Lower lobe of right lung (tissue), 2 donors: ENCODE measurements around the gene RPN2. TPM values are rescaled to one million over a fixed set of nuclear protein-coding genes. Genes with fewer than 3 reads are reported as not detected.

ENCODE experiments used
- ATAC-seq, 2 donors: fragments of 200-7000 bp; cut with Tn5 transposase; one replicate each; pipeline ENCODE4 v1.9.1; 2020 to 2022; ENCODE audit warnings: mild to moderate bottlenecking in 2 of 2, moderate library complexity in 2 of 2
- DNase-seq: peaks from one replicate; pipeline ENCODE4 v3.0.0-alpha.2; 2020
- H3K27ac ChIP-seq: fragments of 200-600 bp; one replicate; pipeline ENCODE4 v1.8.0; 2022
- H3K27me3 ChIP-seq: fragments of 200-600 bp; one replicate; pipeline ENCODE4 v1.8.0; 2022; ENCODE audit warnings: low read depth
- H3K36me3 ChIP-seq: fragments of 200-600 bp; one replicate; pipeline ENCODE4 v1.8.0; 2022; ENCODE audit warnings: mild to moderate bottlenecking
- H3K4me1 ChIP-seq: fragments of 200-600 bp; one replicate; pipeline ENCODE4 v1.8.0; 2022
- H3K4me3 ChIP-seq: fragments of 200-600 bp; one replicate; pipeline ENCODE4 v1.8.0; 2022; ENCODE audit warnings: mild to moderate bottlenecking
- H3K9me3 ChIP-seq: fragments of 200-600 bp; one replicate; pipeline ENCODE4 v1.8.0; 2022
- CTCF ChIP-seq: fragments of 200-600 bp; IDR thresholded peaks from one replicate; pipeline ENCODE4 v1.8.0; 2022; ENCODE audit warnings: antibody characterized with exemption, mild to moderate bottlenecking
- intact Hi-C: fragments of 100-400 bp; cut with DNase I; formaldehyde crosslinking; loops from one replicate; pipeline ENCODE4 v1.11.0; 2022
- total RNA-seq: library from RNA; stranded (reverse); fragmentation: NEBNext Ultra II Directional; extraction: Animal tissue kit (Norgen Biotek cat#: 25700); gene quantifications from one replicate; pipeline ENCODE4 v1.2.1, GENCODE V29; 2021
- donor health status: DM: no; HTN: yes; CAD: no; lungs with severe emphysema.

Gene RPN2
- total RNA-seq, 1 donor from 2014 or later, result 160 TPM

- TF ChIP-seq CTCF, result no peak
- no peak overlapping the region for H3K27ac ChIP-seq
- H3K9me3 ChIP-seq, result no peaks in the 10 kb centered on the region
- no peaks in the 10 kb centered on the region for H3K27me3 ChIP-seq
- H3K4me1 ChIP-seq, result peaks cover 12% of the 10 kb centered on the region
- H3K36me3 ChIP-seq, result peaks cover 80% of the 10 kb centered on the region
- no peak overlapping the region for H3K4me3 ChIP-seq
- ATAC-seq (peak; percentile 93 to 94), DNase-seq (peak; percentile 57)
- intact Hi-C loops, result no loop called here
Observed at GRCh38 chr20:37223053-37223452, 43.9 kb downstream of the RPN2 start.

GRCh38 chr20:37225146-37225545 lies 46.0 kb downstream of the RPN2 start:
- H3K4me3 ChIP-seq, result no peak overlapping the region
- TF ChIP-seq CTCF, result no peak
- no peak overlapping the region for H3K27ac ChIP-seq
- H3K9me3 ChIP-seq, result no peaks in the 10 kb centered on the region
- no peaks in the 10 kb centered on the region for H3K27me3 ChIP-seq
- peaks cover 19% of the 10 kb centered on the region for H3K4me1 ChIP-seq
- DNase-seq (no peak), ATAC-seq (no peak)
- intact Hi-C loops, result no loop called here
- H3K36me3 ChIP-seq, result peaks cover 83% of the 10 kb centered on the region

GRCh38 chr20:37226889-37227288 lies 47.8 kb downstream of the RPN2 start:
- peak; percentile 35 to 63 for ATAC-seq
- TF ChIP-seq CTCF, result no peak
- no peak overlapping the region for H3K27ac ChIP-seq

GRCh38 chr20:37228082-37228481 lies 49.0 kb downstream of the RPN2 start:
- TF ChIP-seq CTCF, result no peak
- no peaks in the 10 kb centered on the region for H3K27me3 ChIP-seq
- H3K36me3 ChIP-seq, result peaks cover 100% of the 10 kb centered on the region
- H3K4me1 ChIP-seq, result peaks cover 19% of the 10 kb centered on the region
- intact Hi-C loops, result no loop called here
- ATAC-seq, result no peak
- H3K27ac ChIP-seq, result no peak overlapping the region
- no peak for DNase-seq
- no peaks in the 10 kb centered on the region for H3K9me3 ChIP-seq
- no peak overlapping the region for H3K4me3 ChIP-seq

More at GRCh38 chr20:37226889-37227288, 47.8 kb downstream of the RPN2 start:
- Histone ChIP-seq H3K27me3 (no peaks in the 10 kb centered on the region), H3K9me3 (no peaks in the 10 kb centered on the region), H3K4me1 (peaks cover 19% of the 10 kb centered on the region), H3K36me3 (peaks cover 95% of the 10 kb centered on the region), H3K4me3 (no peak overlapping the region)
- no peak for DNase-seq
- intact Hi-C loops, result no loop called here

- intact Hi-C loops, result no loop called here
- Histone ChIP-seq H3K27me3 (no peaks in the 10 kb centered on the region), H3K4me3 (no peak overlapping the region), H3K27ac (no peak overlapping the region), H3K9me3 (no peaks in the 10 kb centered on the region), H3K36me3 (peaks cover 100% of the 10 kb centered on the region), H3K4me1 (peaks cover 19% of the 10 kb centered on the region)
- TF ChIP-seq CTCF, result no peak
- ATAC-seq (no peak), DNase-seq (no peak)
Observed at GRCh38 chr20:37228656-37229055, 49.5 kb downstream of the RPN2 start.

- H3K4me3 ChIP-seq, result no peak overlapping the region
- DNase-seq (no peak), ATAC-seq (no peak)
- H3K27ac ChIP-seq, result no peak overlapping the region
- intact Hi-C loops, result no loop called here
- H3K4me1 ChIP-seq, result peaks cover 19% of the 10 kb centered on the region
- TF ChIP-seq CTCF, result no peak
- H3K27me3 ChIP-seq, result no peaks in the 10 kb centered on the region
- no peaks in the 10 kb centered on the region for H3K9me3 ChIP-seq
- H3K36me3 ChIP-seq, result peaks cover 100% of the 10 kb centered on the region
Observed at GRCh38 chr20:37229357-37229756, 50.2 kb downstream of the RPN2 start.
